HEK293 (cell line): ENCODE measurements around the gene MAML1.
A peak's percentile ranks its signal among the peaks of the same experiment; 100 is the strongest.

ENCODE experiments used
- GLI2 ChIP-seq: fragments of 450-650 bp; formaldehyde crosslinking; IDR thresholded peaks from 2 replicates; pipeline ENCODE4; 2017; ENCODE audit warnings: missing biosample characterization, missing genetic modification characterization, low read depth, borderline replicate concordance
- GLI4 ChIP-seq: fragments of 450-650 bp; formaldehyde crosslinking; IDR thresholded peaks from 2 replicates; pipeline ENCODE4 v1.5.1; 2016; ENCODE audit warnings: missing biosample characterization, missing genetic modification characterization
- GLIS2 ChIP-seq: fragments of 450-650 bp; formaldehyde crosslinking; IDR thresholded peaks from 2 replicates; pipeline ENCODE4 v1.5.1; 2016; ENCODE audit warnings: missing biosample characterization, missing genetic modification characterization
- HOXA7 ChIP-seq: sonication (generic); formaldehyde crosslinking; IDR thresholded peaks from 2 replicates; pipeline ENCODE4 v1.8.1; 2022; ENCODE audit warnings: missing genetic modification reagents, borderline replicate concordance
- MEIS1 ChIP-seq: sonication (generic); formaldehyde crosslinking; IDR thresholded peaks from 2 replicates; pipeline ENCODE4 v1.8.1; 2022; ENCODE audit warnings: missing genetic modification reagents, mild to moderate bottlenecking, borderline replicate concordance
- ZBTB26 ChIP-seq: fragments of 450-650 bp; formaldehyde crosslinking; optimal IDR thresholded peaks from 2 replicates; pipeline ENCODE3; 2016; ENCODE audit warnings: missing biosample characterization, mild to moderate bottlenecking, missing genetic modification characterization
- ZBTB44 ChIP-seq: fragments of 450-650 bp; IDR thresholded peaks from 2 replicates; pipeline ENCODE4 v1.5.1; 2018; ENCODE audit warnings: missing biosample characterization, mild to moderate bottlenecking, missing genetic modification characterization
- ZBTB48 ChIP-seq: fragments of 450-650 bp; formaldehyde crosslinking; IDR thresholded peaks from 2 replicates; pipeline ENCODE4 v1.5.1; 2016; ENCODE audit warnings: missing biosample characterization, missing genetic modification characterization
- ZBTB6 ChIP-seq: fragments of 450-650 bp; formaldehyde crosslinking; IDR thresholded peaks from 2 replicates; pipeline ENCODE4 v1.5.1; 2017; ENCODE audit warnings: missing biosample characterization, missing genetic modification characterization
- ZFP41 ChIP-seq: fragments of 450-650 bp; formaldehyde crosslinking; IDR thresholded peaks from 2 replicates; pipeline ENCODE4 v1.5.1; 2016; ENCODE audit warnings: missing biosample characterization, missing genetic modification characterization, borderline replicate concordance
- ZFP69B ChIP-seq: fragments of 450-650 bp; formaldehyde crosslinking; IDR thresholded peaks from 2 replicates; pipeline ENCODE4 v1.5.1; 2016; ENCODE audit warnings: missing biosample characterization, missing genetic modification characterization
- ZNF114 ChIP-seq: fragments of 450-650 bp; formaldehyde crosslinking; IDR thresholded peaks from 2 replicates; pipeline ENCODE4 v1.5.0; 2017; ENCODE audit warnings: missing biosample characterization, missing genetic modification characterization
- ZNF18 ChIP-seq: fragments of 450-650 bp; formaldehyde crosslinking; IDR thresholded peaks from 2 replicates; pipeline ENCODE4 v1.5.1; 2016; ENCODE audit warnings: missing biosample characterization, missing genetic modification characterization
- ZNF26 ChIP-seq: fragments of 450-650 bp; formaldehyde crosslinking; IDR thresholded peaks from 2 replicates; pipeline ENCODE4 v1.5.1; 2016; ENCODE audit warnings: missing biosample characterization, missing genetic modification characterization
- ZNF362 ChIP-seq: fragments of 450-650 bp; formaldehyde crosslinking; IDR thresholded peaks from 2 replicates; pipeline ENCODE4 v1.5.1; 2016; ENCODE audit warnings: missing biosample characterization, missing genetic modification characterization
- ZNF37A ChIP-seq: fragments of 450-650 bp; IDR thresholded peaks from 2 replicates; pipeline ENCODE4 v1.5.1; 2018; ENCODE audit warnings: missing biosample characterization, missing genetic modification characterization
- ZNF398 ChIP-seq: fragments of 450-650 bp; formaldehyde crosslinking; IDR thresholded peaks from 2 replicates; pipeline ENCODE4 v1.5.1; 2017; ENCODE audit warnings: missing biosample characterization, missing genetic modification characterization
- ZNF404 ChIP-seq: fragments of 450-650 bp; formaldehyde crosslinking; IDR thresholded peaks from 2 replicates; pipeline ENCODE4 v1.5.1; 2017; ENCODE audit warnings: missing biosample characterization, missing genetic modification characterization
- ZNF513 ChIP-seq: fragments of 450-650 bp; IDR thresholded peaks from 2 replicates; pipeline ENCODE4 v1.5.1; 2018; ENCODE audit warnings: missing biosample characterization, missing genetic modification characterization
- ZNF623 ChIP-seq: fragments of 450-650 bp; formaldehyde crosslinking; IDR thresholded peaks from 2 replicates; pipeline ENCODE4 v1.5.1; 2016; ENCODE audit warnings: missing biosample characterization, missing genetic modification characterization
- TF ChIP-seq, protein P1 (sequence below): fragments of 450-650 bp; formaldehyde crosslinking; IDR thresholded peaks from 2 replicates; pipeline ENCODE4 v1.5.1; 2016; ENCODE audit warnings: missing biosample characterization, missing genetic modification characterization, borderline replicate concordance

MAML1 gene

DNA sequence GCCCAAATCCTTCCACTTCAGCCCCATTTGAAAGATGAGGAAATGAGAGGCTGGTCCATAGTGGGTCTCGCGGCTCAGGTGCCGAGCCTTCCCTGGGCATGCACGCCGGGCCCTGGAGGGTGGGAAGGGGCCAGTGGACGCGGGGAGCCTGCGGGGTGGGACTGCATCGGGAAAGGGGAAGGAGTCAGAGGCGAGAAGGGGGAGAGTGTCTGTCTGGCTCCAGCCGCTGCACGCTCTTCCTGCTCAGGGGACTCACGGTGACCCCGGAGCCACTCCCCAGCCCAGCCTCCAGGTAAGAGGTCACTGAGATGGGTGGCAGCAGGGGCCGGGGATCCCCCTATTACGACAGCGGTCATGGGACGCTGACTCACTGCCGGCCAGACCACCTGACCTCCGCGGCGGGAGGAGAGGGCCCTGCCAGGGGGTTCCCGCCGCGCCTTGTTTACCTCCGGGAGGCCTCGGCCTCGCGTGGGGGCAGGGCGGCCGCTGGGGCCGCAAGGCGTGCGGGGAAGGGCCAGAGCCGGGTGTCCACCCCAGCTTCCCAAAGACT lies 86.2 kb downstream of the MAML1 start (continued):
- no peak for TF ChIP-seq ZNF26 (tag by site-specific recombination)
- no peak for TF ChIP-seq GLI4 (tag by site-specific recombination)
- peak; percentile 85 for TF ChIP-seq ZBTB48 (tag by site-specific recombination)
- TF ChIP-seq ZBTB44: peak; percentile 77; the same call in 1 of the 2 replicates
- TF ChIP-seq ZNF623 (tag by site-specific recombination): peak; percentile 43; the same call in 1 of the 2 replicates
- TF ChIP-seq, protein P1, sequence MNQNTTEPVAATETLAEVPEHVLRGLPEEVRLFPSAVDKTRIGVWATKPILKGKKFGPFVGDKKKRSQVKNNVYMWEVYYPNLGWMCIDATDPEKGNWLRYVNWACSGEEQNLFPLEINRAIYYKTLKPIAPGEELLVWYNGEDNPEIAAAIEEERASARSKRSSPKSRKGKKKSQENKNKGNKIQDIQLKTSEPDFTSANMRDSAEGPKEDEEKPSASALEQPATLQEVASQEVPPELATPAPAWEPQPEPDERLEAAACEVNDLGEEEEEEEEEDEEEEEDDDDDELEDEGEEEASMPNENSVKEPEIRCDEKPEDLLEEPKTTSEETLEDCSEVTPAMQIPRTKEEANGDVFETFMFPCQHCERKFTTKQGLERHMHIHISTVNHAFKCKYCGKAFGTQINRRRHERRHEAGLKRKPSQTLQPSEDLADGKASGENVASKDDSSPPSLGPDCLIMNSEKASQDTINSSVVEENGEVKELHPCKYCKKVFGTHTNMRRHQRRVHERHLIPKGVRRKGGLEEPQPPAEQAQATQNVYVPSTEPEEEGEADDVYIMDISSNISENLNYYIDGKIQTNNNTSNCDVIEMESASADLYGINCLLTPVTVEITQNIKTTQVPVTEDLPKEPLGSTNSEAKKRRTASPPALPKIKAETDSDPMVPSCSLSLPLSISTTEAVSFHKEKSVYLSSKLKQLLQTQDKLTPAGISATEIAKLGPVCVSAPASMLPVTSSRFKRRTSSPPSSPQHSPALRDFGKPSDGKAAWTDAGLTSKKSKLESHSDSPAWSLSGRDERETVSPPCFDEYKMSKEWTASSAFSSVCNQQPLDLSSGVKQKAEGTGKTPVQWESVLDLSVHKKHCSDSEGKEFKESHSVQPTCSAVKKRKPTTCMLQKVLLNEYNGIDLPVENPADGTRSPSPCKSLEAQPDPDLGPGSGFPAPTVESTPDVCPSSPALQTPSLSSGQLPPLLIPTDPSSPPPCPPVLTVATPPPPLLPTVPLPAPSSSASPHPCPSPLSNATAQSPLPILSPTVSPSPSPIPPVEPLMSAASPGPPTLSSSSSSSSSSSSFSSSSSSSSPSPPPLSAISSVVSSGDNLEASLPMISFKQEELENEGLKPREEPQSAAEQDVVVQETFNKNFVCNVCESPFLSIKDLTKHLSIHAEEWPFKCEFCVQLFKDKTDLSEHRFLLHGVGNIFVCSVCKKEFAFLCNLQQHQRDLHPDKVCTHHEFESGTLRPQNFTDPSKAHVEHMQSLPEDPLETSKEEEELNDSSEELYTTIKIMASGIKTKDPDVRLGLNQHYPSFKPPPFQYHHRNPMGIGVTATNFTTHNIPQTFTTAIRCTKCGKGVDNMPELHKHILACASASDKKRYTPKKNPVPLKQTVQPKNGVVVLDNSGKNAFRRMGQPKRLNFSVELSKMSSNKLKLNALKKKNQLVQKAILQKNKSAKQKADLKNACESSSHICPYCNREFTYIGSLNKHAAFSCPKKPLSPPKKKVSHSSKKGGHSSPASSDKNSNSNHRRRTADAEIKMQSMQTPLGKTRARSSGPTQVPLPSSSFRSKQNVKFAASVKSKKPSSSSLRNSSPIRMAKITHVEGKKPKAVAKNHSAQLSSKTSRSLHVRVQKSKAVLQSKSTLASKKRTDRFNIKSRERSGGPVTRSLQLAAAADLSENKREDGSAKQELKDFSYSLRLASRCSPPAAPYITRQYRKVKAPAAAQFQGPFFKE (tag by site-specific recombination): no peak
- TF ChIP-seq ZBTB26 (tag by site-specific recombination): peak; percentile 63
- no peak for TF ChIP-seq ZNF362 (tag by site-specific recombination)
- TF ChIP-seq HOXA7 (CRISPR knock-in tag): no peak
- peak; percentile 96 for TF ChIP-seq GLIS2 (tag by site-specific recombination)
- no peak for TF ChIP-seq ZFP41 (tag by site-specific recombination)
- TF ChIP-seq ZNF404 (tag by site-specific recombination): no peak
- 0 out of 2 replicates have a peak, but pooled peaks have one; percentile 37 for TF ChIP-seq ZBTB6
- no peak for TF ChIP-seq ZNF513 (tag by site-specific recombination)
- no peak for TF ChIP-seq MEIS1 (CRISPR knock-in tag)
- peak; percentile 12; the same call in 1 of the 2 replicates for TF ChIP-seq ZNF18 (tag by site-specific recombination)
- peak; percentile 83 for TF ChIP-seq ZFP69B (tag by site-specific recombination)
- no peak for TF ChIP-seq GLI2 (tag by site-specific recombination)
- TF ChIP-seq ZNF398 (tag by site-specific recombination): peak; percentile 96
- no peak for TF ChIP-seq ZNF37A (tag by site-specific recombination)
- TF ChIP-seq ZNF114 (tag by site-specific recombination): no peak
